Neuronal stem cell (in vitro differentiated cells): ENCODE data around the gene MAP3K5.
A peak's percentile ranks its signal among the peaks of the same experiment; 100 is the strongest.

Experiments used
- DNase-seq: peaks from one replicate; pipeline ENCODE4 v3.0.0-alpha.2; 2013; ENCODE audit warnings: low spot score
- H2AFZ ChIP-seq: one replicate; pipeline ENCODE4 v1.6.1; 2013; ENCODE audit warnings: mild to moderate bottlenecking, low read length, inconsistent platforms
- H2AK5ac ChIP-seq: 2 replicates; pipeline ENCODE4 v1.6.1; 2013; ENCODE audit warnings: low read depth, mild to moderate bottlenecking, inconsistent platforms, low read length, moderate library complexity, mixed read lengths
- H2BK120ac ChIP-seq: 2 replicates; pipeline ENCODE4 v1.6.1; 2013; ENCODE audit warnings: low read depth, mild to moderate bottlenecking, inconsistent platforms, low read length, moderate library complexity, mixed read lengths
- H2BK12ac ChIP-seq: one replicate; pipeline ENCODE4 v1.6.1; 2013; ENCODE audit warnings: low read length, inconsistent platforms
- H2BK15ac ChIP-seq: 2 replicates; pipeline ENCODE4 v1.6.1; 2013; ENCODE audit warnings: mild to moderate bottlenecking, low read length, inconsistent platforms, mixed read lengths
- H2BK5ac ChIP-seq: one replicate; pipeline ENCODE4 v1.6.1; 2013; ENCODE audit warnings: inconsistent platforms, mild to moderate bottlenecking, low read length, moderate library complexity
- H3K14ac ChIP-seq: one replicate; pipeline ENCODE4 v1.6.1; 2013; ENCODE audit warnings: low read length, inconsistent platforms
- H3K18ac ChIP-seq: 2 replicates; pipeline ENCODE4 v1.6.1; 2013; ENCODE audit warnings: low read length, inconsistent platforms
- H3K23ac ChIP-seq: 2 replicates; pipeline ENCODE4 v1.6.1; 2013; ENCODE audit warnings: low read depth, mild to moderate bottlenecking, mixed read lengths, low read length, inconsistent platforms; ENCODE audit not compliant: poor library complexity
- H3K27ac ChIP-seq: replicated peaks from 3 replicates; pipeline ENCODE4 v1.5.1; 2013; ENCODE audit warnings: low read length, inconsistent platforms
- H3K27me3 ChIP-seq, 3 experiments: 2 replicates each; pipeline ENCODE4 v1.6.1; 2013; ENCODE audit warnings: low read length in 3 of 3, mild to moderate bottlenecking in 2 of 3, inconsistent platforms in 1 of 3, low read depth in 1 of 3, mixed read lengths in 1 of 3, moderate library complexity in 1 of 3; ENCODE audit not compliant: control insufficient read depth in 3 of 3, insufficient read depth in 3 of 3
- H3K36me3 ChIP-seq, 2 donors: replicated peaks in 1 of 2; 2 replicates each; pipeline ENCODE4 v1.6.1; 2013; ENCODE audit warnings: low read length in 2 of 2; ENCODE audit not compliant: control insufficient read depth in 2 of 2, insufficient read depth in 2 of 2
- H3K4ac ChIP-seq: 2 replicates; pipeline ENCODE4 v1.6.1; 2013; ENCODE audit warnings: inconsistent platforms, mild to moderate bottlenecking, low read length, moderate library complexity
- H3K4me1 ChIP-seq, 2 donors: 1 replicate in 1 of 2; 2 replicates in 1 of 2; pipeline ENCODE4 v1.6.1; 2013; ENCODE audit warnings: low read length in 2 of 2, low read depth in 1 of 2; ENCODE audit not compliant: control insufficient read depth in 2 of 2, insufficient read depth in 1 of 2
- H3K4me2 ChIP-seq: one replicate; pipeline ENCODE4 v1.6.1; 2013; ENCODE audit warnings: mild to moderate bottlenecking, low read length, inconsistent platforms; ENCODE audit not compliant: insufficient read depth, poor library complexity, severe bottlenecking
- H3K4me3 ChIP-seq, 2 donors: 2 replicates each; pipeline ENCODE4 v1.5.1; 2013; ENCODE audit warnings: low read length in 2 of 2, mild to moderate bottlenecking in 2 of 2, inconsistent platforms in 1 of 2, moderate library complexity in 1 of 2
- H3K79me1 ChIP-seq: one replicate; pipeline ENCODE4 v1.6.1; 2013; ENCODE audit warnings: low read depth, mild to moderate bottlenecking, inconsistent platforms, low read length, moderate library complexity
- H3K9ac ChIP-seq: one replicate; pipeline ENCODE4 v1.6.1; 2013; ENCODE audit warnings: mild to moderate bottlenecking, low read depth, low read length, inconsistent platforms; ENCODE audit not compliant: poor library complexity
- H3K9me3 ChIP-seq, 2 donors: replicated peaks in 1 of 2; 2 replicates each; pipeline versions ENCODE3 to v1.6.1; 2013; ENCODE audit warnings: low read length in 2 of 2, mild to moderate bottlenecking in 2 of 2, inconsistent platforms in 1 of 2, low read depth in 1 of 2, mixed read lengths in 1 of 2, moderate library complexity in 1 of 2; ENCODE audit not compliant: control insufficient read depth in 2 of 2, insufficient read depth in 1 of 2
- H4K8ac ChIP-seq: one replicate; pipeline ENCODE4 v1.6.1; 2013; ENCODE audit warnings: low read depth, mild to moderate bottlenecking, inconsistent platforms, low read length, moderate library complexity
- H4K91ac ChIP-seq: one replicate; pipeline ENCODE4 v1.6.1; 2013; ENCODE audit warnings: low read length, low read depth, mild to moderate bottlenecking, inconsistent platforms; ENCODE audit not compliant: poor library complexity
- WGBS, 2 donors: extraction: QIAGEN DNeasy Blood & Tissue Kit; methylation state at CpG; one replicate each; pipeline ENCODE4 v1.1.7; 2013; ENCODE audit warnings: missing lambda C conversion rate in 2 of 2, mixed read lengths in 1 of 2; ENCODE audit not compliant: insufficient read length in 2 of 2, insufficient replicate concordance in 1 of 2; ENCODE audit errors: extremely low coverage in 2 of 2; 5-methylcytosine and 5-hydroxymethylcytosine counted together

The MAP3K5 gene

DNA sequence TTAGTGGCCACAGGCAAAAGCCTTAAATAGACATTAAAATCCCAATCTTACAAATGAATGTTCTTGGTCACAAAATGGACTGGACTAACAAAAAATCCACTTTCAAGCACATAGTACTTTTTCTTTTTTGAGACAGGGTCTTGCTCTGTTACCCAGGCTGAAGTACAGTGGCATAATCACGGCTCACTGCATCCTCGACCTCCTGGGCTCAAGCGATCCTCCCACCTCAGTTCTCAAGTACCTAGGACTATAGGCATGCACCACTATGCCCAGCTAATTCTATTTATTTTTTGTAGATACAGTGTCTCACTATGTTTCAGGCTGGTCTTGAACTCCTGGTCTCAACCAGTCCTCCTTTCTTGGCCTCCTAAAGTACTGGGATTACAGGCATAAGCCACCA lies 59.4 kb downstream of the MAP3K5 start:
- H3K4ac ChIP-seq: no peak overlapping the region
- DNase-seq: no peak
- H2BK15ac ChIP-seq: no peak overlapping the region
- no peak overlapping the region for H4K91ac ChIP-seq
- no peak overlapping the region for H3K4me2 ChIP-seq
- no peaks in the 10 kb centered on the region for H3K79me1 ChIP-seq
- H2AFZ ChIP-seq: no peak overlapping the region
- no peak overlapping the region for H3K14ac ChIP-seq
- H3K27ac ChIP-seq: no peak overlapping the region
- no peaks in the 10 kb centered on the region for H3K9me3 ChIP-seq
- no peak overlapping the region for H3K18ac ChIP-seq
- H3K4me3 ChIP-seq: no peak overlapping the region
- no peaks in the 10 kb centered on the region for H3K4me1 ChIP-seq
- no peak overlapping the region for H3K9ac ChIP-seq
- no peak overlapping the region for H4K8ac ChIP-seq
- H3K27me3 ChIP-seq: no peaks in the 10 kb centered on the region
- no peak overlapping the region for H2BK12ac ChIP-seq
- H2AK5ac ChIP-seq: no peak overlapping the region
- no CpG with 5 or more reads among the region's 3 CpGs for WGBS, 2 donors
- no peak overlapping the region for H2BK120ac ChIP-seq
- H3K36me3 ChIP-seq: no peaks in the 10 kb centered on the region
- H2BK5ac ChIP-seq: no peak overlapping the region
- no peak overlapping the region for H3K23ac ChIP-seq

GRCh38 chr6:136729832-136730231 lies 62.4 kb downstream of the MAP3K5 start:
- Histone ChIP-seq H4K8ac (no peak overlapping the region), H2BK5ac (no peak overlapping the region), H3K9ac (no peak overlapping the region), H2AK5ac (no peak overlapping the region), H3K4me3 (no peak overlapping the region), H3K14ac (no peak overlapping the region), H4K91ac (no peak overlapping the region), H3K27me3 (no peaks in the 10 kb centered on the region), H2AFZ (no peak overlapping the region), H3K23ac (no peak overlapping the region), H3K4me2 (no peak overlapping the region), H2BK120ac (no peak overlapping the region), H3K79me1 (no peaks in the 10 kb centered on the region), H3K27ac (no peak overlapping the region), H3K4ac (no peak overlapping the region), H3K18ac (no peak overlapping the region), H2BK15ac (no peak overlapping the region), H3K36me3 (no peaks in the 10 kb centered on the region), H3K4me1 (no peaks in the 10 kb centered on the region), H3K9me3 (no peaks in the 10 kb centered on the region), H2BK12ac (no peak overlapping the region)
- no CpG with 5 or more reads among the region's 5 CpGs for WGBS, 2 donors
- DNase-seq: no peak

DNA sequence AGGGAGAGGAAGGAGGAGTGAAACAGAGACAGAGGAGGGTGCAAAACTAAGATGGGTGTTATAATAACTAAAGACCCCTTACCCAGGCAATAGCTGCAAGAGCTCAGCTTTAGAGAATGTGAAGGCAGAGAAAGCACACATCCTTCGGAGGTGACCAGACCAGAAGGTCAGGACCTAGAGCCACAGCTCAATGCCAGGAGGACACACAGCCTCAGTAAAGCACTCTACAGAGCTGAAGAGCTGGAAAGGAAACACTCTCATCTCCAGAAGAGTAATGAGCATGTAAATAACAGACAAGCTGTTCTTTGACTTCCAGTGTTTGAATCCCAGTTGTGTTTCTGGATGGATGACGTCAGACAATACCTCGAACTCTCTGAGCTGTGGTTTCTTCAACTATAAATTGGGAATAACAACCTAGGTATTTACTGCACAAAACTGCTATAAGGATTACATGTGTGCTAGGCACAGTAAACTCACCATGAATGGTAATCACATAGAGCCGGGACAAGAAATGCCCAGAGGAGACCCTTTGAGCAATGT lies 63.2 kb downstream of the MAP3K5 start:
- no peak for DNase-seq
- Histone ChIP-seq H4K8ac (no peak overlapping the region), H3K9ac (no peak overlapping the region), H2BK15ac (no peak overlapping the region), H3K23ac (no peak overlapping the region), H3K9me3 (no peaks in the 10 kb centered on the region), H2AFZ (no peak overlapping the region), H2BK12ac (no peak overlapping the region), H3K4me1 (no peaks in the 10 kb centered on the region), H3K4ac (no peak overlapping the region), H3K36me3 (no peaks in the 10 kb centered on the region), H4K91ac (no peak overlapping the region), H2AK5ac (no peak overlapping the region), H2BK5ac (no peak overlapping the region), H3K18ac (no peak overlapping the region), H2BK120ac (no peak overlapping the region), H3K79me1 (no peaks in the 10 kb centered on the region), H3K27ac (no peak overlapping the region), H3K4me3 (no peak overlapping the region), H3K27me3 (no peaks in the 10 kb centered on the region), H3K4me2 (no peak overlapping the region), H3K14ac (peak overlapping the region; percentile 25)
- WGBS, 2 donors: no CpG with 5 or more reads among the region's 4 CpGs

DNA sequence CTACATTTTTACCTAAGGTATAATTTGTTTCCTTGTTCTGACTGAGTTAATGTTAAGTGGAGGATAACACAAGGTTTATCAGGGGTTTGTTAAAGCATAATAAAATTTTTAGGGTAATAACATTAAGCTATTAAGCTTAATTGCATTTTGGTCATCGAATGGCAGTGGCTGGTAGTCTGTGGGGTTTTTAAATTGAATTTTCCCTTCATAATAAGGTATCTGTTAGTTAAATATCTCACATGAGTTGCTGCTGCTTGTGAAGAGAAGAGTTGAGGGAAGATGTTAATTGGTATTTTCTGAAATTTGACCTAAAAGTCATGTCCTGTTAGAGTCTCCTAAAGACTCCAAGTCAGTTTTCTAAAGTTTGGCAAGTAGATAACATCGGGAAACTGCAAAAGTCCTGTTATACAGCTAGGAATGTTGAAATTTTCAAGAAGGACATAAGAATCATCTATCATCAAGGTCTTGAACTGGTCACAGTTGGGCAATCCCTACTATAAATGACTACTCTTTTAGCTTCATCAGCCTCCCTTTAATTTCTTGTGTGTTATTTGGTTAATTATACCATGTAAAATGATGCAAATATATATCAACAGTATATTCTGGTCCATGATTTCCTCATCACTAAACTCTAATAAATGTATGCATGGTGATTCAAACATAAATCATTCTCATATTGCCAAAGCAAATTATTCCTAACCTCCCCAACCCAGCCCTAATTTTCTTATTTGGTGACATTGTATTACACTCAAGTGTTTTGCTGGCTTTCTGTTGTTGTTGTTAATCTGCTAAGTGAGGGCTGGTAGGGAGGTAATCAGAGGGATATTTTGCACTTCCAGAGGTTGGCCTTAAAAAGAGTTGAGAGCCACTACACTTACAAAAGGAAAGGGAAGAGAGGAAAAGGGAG lies 64.0 kb downstream of the MAP3K5 start:
- WGBS, 2 donors: no CpG with 5 or more reads among the region's 2 CpGs

More for the DNA sequence above, 64.0 kb downstream of the MAP3K5 start:
- H3K23ac ChIP-seq: no peak overlapping the region
- no peak overlapping the region for H4K8ac ChIP-seq
- H4K91ac ChIP-seq: no peak overlapping the region
- H2BK5ac ChIP-seq: no peak overlapping the region
- H3K4ac ChIP-seq: no peak overlapping the region
- H3K9me3 ChIP-seq: no peaks in the 10 kb centered on the region
- no peak overlapping the region for H2BK12ac ChIP-seq
- H2BK120ac ChIP-seq: no peak overlapping the region
- H3K27ac ChIP-seq: no peak overlapping the region
- no peak for DNase-seq
- H3K14ac ChIP-seq: no peak overlapping the region
- no peak overlapping the region for H2BK15ac ChIP-seq
- H3K9ac ChIP-seq: no peak overlapping the region
- H2AK5ac ChIP-seq: no peak overlapping the region
- no peak overlapping the region for H3K4me3 ChIP-seq
- no peaks in the 10 kb centered on the region for H3K79me1 ChIP-seq
- no peak overlapping the region for H2AFZ ChIP-seq
- no peaks in the 10 kb centered on the region for H3K36me3 ChIP-seq
- no peaks in the 10 kb centered on the region for H3K4me1 ChIP-seq
- H3K4me2 ChIP-seq: no peak overlapping the region
- no peaks in the 10 kb centered on the region for H3K27me3 ChIP-seq
- H3K18ac ChIP-seq: no peak overlapping the region
